DND-41 (cell line): Measurements from ENCODE around the gene PARM1.

Source experiments
- EZH2 ChIP-seq: IDR thresholded peaks from 3 replicates; pipeline ENCODE4 v1.6.1; 2012; ENCODE audit warnings: borderline replicate concordance, low read depth, mild to moderate bottlenecking, moderate library complexity, low read length, inconsistent platforms; ENCODE audit not compliant: severe bottlenecking
- TF ChIP-seq, protein P1 (sequence below): IDR thresholded peaks from 2 replicates; pipeline ENCODE4 v1.5.1; 2012; ENCODE audit warnings: borderline replicate concordance, low read length, moderate library complexity, mild to moderate bottlenecking; ENCODE audit not compliant: poor library complexity, severe bottlenecking; ENCODE audit errors: extremely low read depth

DNA sequence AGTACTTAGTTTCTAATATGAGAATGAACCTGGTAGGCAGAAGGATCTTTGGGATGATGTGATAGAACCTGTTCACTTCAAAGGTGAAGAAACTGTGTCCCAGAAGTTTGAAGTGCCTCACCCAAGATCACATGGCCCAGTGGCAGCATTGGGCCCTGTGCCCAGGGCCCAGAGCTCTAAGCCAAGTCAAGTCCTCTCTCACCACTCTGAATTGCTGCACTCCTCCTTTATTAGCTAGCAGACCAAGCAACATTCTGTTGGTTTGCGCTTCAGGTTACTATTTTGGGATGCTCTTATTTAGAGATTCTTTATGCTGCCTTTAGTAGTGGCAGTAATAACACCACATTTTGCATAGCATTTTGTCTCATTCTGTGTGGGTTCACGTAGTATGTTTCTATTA is 82.7 kb downstream of the PARM1 start:
- TF ChIP-seq, protein P1, sequence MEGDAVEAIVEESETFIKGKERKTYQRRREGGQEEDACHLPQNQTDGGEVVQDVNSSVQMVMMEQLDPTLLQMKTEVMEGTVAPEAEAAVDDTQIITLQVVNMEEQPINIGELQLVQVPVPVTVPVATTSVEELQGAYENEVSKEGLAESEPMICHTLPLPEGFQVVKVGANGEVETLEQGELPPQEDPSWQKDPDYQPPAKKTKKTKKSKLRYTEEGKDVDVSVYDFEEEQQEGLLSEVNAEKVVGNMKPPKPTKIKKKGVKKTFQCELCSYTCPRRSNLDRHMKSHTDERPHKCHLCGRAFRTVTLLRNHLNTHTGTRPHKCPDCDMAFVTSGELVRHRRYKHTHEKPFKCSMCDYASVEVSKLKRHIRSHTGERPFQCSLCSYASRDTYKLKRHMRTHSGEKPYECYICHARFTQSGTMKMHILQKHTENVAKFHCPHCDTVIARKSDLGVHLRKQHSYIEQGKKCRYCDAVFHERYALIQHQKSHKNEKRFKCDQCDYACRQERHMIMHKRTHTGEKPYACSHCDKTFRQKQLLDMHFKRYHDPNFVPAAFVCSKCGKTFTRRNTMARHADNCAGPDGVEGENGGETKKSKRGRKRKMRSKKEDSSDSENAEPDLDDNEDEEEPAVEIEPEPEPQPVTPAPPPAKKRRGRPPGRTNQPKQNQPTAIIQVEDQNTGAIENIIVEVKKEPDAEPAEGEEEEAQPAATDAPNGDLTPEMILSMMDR = no peak
- TF ChIP-seq EZH2 = no peak
